HG03097 (cell line): ENCODE measurements around the gene ARHGEF11.

Source experiments
- ATAC-seq: cut with Tn5 transposase; IDR thresholded peaks from one replicate; pipeline ENCODE4 v1.9.1; 2021; ENCODE audit not compliant: unreplicated experiment, low FRiP score

ARHGEF11 gene

GRCh38 chr1:156958247-156958714, 87.3 kb downstream of the ARHGEF11 start:
- no peak for ATAC-seq

- ATAC-seq: no peak
Observed at GRCh38 chr1:156957634-156958033, 87.9 kb downstream of the ARHGEF11 start.

- no peak for ATAC-seq
Observed at GRCh38 chr1:156956333-156956732, 89.2 kb downstream of the ARHGEF11 start.

GRCh38 chr1:156953571-156953970, 92.0 kb downstream of the ARHGEF11 start:
- ATAC-seq: no peak

- ATAC-seq: no peak
Observed at GRCh38 chr1:156951371-156951770, 94.2 kb downstream of the ARHGEF11 start.

- ATAC-seq: no peak
Observed at GRCh38 chr1:156949127-156949526, 96.4 kb downstream of the ARHGEF11 start.

- ATAC-seq: no peak
Observed at GRCh38 chr1:156948708-156949107, 96.8 kb downstream of the ARHGEF11 start.

GRCh38 chr1:156947818-156948525, 97.6 kb downstream of the ARHGEF11 start:
- ATAC-seq: no peak

- no peak for ATAC-seq
Observed at GRCh38 chr1:156947127-156947526, 98.4 kb downstream of the ARHGEF11 start.

GRCh38 chr1:156945881-156946661, 99.5 kb downstream of the ARHGEF11 start:
- ATAC-seq: no peak

- no peak for ATAC-seq
Observed at GRCh38 chr1:156944848-156945247, 100.7 kb downstream of the ARHGEF11 start.

- ATAC-seq: no peak
Observed at GRCh38 chr1:156944268-156944667, 101.3 kb downstream of the ARHGEF11 start.

- no peak for ATAC-seq
Observed at GRCh38 chr1:156943756-156944155, 101.8 kb downstream of the ARHGEF11 start.

GRCh38 chr1:156942576-156942975, 103.0 kb downstream of the ARHGEF11 start:
- ATAC-seq: no peak

GRCh38 chr1:156942176-156942575, 103.4 kb downstream of the ARHGEF11 start:
- no peak for ATAC-seq

- ATAC-seq: no peak
Observed at GRCh38 chr1:156941675-156942074, 103.9 kb downstream of the ARHGEF11 start.

GRCh38 chr1:156939786-156940334, 105.7 kb downstream of the ARHGEF11 start:
- ATAC-seq: no peak

- ATAC-seq: no peak
Observed at GRCh38 chr1:156938813-156939212, 106.7 kb downstream of the ARHGEF11 start.

GRCh38 chr1:156937883-156938282, 107.7 kb downstream of the ARHGEF11 start:
- no peak for ATAC-seq

GRCh38 chr1:156936721-156937220, 108.8 kb downstream of the ARHGEF11 start:
- no peak for ATAC-seq

- ATAC-seq: no peak
Observed at GRCh38 chr1:156936191-156936590, 109.4 kb downstream of the ARHGEF11 start.
